Stimulated activated CD4-positive, alpha-beta T cell treated with anti-CD3 and anti-CD28 coated beads, Interleukin-12 subunit alpha, Interleukin-12 subunit beta, amount 100 ng/mL, for 4 hours (primary cell): Measurements from ENCODE around the gene TMEM9.

Source experiments
- DNase-seq: peaks from one replicate; pipeline ENCODE4 v3.0.0-alpha.2; 2020

TMEM9 gene

DNA sequence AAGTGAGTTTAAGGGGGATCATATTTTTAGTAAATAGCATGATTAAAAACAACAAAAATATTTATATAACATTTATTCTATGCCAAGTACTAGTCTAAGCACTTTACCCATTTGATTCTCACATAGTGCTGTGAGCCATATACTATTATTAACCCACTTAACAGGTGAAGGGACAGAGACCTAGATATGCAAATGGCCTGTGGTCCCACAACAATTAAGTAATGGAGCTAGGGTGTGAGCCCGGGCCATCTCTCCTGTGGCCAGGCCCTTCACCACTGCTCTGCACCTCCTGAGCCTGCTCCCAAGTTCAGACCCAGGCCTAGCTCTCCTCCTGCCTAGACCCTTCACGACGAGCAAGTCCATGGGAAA, 27.8 kb downstream of the TMEM9 start:
- DNase-seq: no peak

DNA sequence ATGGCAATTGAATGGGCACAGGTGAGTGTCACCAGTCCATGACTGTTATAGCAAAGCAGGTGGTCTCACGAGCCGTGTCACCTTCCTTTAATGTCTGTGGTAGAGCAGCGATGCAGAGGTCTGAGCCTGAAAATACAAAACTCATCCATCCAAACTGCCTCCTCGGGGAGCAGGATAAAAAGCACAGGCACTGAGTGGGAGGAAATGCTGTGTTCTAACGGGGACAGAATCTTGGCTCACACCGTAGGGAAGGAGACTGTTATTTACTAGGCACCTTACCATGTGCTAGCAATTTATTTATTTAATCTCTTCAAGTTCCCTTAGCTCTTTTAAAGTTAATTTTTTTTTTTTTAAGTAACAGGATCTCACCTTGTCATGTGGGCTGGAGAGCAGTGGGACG, 28.5 kb downstream of the TMEM9 start:
- no peak for DNase-seq

DNA sequence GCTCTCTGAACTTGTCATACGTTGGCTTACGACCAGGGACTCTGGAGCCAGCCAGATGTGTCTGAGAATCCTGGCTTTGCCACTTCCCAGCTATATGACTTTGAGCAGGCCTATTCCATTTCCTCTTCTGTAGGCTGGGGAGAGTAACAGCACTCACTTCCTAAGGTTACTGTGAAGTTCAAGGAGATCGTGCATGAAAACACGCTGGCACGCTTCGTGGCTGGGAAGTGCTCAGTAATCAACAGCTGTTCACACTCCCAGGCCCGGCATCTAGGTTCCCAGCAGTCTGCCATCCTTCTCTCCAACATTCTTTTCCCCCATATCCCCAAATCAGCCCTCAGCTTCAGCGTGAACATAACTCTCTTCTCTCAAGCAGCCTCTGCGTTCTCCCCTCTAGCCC, 29.3 kb downstream of the TMEM9 start:
- DNase-seq: no peak

DNA sequence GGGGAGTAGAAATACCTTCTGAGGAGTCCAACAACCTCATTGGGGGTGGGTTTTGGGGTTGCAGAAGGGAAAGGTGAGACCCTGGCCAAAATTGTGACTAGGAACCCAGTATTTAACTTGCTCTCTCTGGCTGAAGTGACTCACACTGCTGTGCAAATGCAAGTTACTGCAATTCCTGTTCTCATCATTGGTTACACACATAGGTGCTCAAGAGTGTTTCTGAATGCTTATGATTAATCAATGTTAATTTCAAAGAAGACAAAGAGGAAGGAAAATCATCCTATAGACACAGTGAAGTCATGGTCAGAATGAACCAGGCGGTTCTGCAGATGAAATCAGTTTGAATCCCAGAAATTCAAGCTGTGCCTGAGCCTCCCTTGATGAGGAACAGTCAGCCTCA, 30.4 kb downstream of the TMEM9 start:
- DNase-seq: no peak

DNA sequence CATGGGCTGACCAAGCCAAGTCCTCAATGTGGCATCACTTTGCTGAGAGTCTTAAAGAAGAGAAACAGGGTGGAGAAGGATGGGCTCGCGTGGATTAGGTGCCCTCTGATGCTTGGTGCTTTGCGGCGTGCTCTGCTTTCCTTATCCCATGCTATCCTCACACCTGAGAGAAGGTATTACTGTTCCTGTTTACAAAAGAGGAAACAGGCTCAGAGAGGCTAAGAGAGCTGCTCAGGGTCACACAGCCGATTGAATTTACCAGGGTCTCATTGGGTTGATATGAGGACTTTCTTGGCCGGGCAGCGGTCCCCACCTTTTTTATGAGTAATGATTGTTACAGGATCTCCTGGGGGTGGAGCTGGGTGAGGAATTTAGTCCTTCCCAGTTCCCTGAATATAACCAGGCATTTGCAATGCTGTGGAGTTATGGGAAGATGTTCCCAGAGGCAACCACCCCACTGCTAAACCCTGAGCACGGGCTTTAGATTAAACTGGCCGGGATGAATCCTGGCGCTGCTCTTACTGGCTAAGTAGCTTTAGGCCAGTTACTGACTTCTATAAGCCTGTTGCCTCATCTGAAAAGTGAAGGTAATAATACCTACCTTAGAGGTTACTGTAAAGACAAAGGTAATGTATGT, 31.8 kb downstream of the TMEM9 start:
- DNase-seq: no peak

DNA sequence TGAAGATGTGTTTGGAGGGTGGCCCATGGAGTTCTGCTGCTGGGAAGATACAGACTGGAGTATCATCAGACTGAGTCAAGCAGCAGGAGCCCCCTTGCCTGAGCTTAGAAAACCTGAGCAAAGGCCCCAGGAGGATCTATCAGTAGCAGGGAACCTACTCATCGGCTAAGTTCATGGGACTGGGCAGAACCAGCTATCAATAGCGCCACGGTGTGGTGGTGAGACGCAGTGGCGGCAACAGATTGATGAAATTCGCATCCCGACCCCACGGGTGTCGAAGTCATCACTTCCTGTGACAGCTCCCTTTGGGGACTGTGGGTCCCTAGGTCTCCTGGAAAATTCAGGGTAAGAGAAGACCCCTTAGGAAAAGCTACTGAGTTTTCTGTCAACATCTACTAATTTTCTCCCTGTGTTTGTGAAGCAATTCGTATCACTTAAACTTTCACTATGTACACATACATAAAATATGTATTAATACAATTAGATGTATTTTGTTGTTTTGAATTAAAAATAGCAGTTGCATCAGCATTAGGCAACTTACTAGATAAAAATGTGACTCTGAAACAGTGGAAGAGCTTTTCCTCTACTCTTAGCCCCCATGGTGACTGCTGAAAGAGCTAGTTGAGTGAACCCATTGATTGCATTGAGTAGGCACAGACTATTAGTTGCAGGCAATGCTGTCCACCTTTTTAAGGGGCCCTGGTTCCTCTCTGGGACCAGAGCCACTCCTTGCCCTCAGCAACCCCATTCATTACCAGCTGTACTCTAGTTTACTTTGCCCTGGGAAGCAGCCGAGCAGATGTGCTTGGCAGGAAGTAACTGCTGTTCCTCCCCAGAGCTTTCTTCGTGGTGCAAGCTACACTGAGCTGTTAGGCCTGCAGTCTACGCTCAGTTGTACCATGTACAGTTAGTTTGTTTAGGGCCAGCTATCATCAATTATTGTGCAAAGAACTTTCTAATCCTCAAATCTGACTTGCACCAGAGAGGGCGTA, 34.8 kb downstream of the TMEM9 start:
- DNase-seq: peak; percentile 32

DNA sequence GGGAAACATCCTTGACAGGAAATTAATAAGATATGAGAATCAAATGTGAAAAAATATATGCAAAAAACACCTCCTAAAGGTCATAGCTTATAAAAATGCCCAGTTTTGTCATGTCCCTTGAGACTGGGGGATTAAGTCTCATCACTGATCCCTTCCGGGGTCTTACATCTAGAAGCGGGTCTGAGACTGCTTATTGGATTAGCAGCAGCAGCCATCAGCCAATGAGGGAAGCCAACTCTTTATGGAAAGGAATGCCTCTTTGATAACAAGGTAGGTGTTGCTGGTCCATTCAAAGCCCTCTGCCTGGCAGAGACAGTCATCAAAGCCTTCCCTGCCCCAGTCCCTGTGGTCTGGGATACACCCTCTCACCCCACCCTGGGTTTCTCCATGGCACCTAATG, 38.2 kb downstream of the TMEM9 start:
- DNase-seq: no peak

DNA sequence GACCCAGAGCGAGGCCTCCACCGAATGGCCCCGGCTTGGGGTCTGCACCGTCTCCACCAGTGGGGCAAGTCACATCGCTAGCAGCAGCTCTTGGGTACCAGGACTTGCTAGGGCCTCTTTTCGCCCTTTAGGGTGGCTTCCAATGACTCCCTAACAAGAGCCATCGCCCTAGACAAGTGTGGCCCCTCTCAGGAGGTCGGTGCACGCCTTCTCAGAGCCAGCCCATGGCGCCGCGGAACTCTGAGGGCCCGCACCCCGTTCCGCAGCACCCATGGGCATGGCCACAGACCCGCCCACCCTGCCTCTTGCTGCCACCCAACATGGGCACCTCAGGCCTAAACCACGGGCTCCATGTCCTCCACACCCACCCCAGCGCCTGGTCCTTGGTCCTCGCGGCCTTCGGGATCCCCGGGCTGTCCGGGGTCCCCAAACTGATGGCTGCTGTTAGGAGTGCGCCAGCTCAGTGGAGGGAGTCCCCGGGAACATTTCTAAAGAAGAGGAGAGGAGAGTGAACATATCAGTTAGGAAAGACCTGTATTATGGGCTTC, 38.8 kb downstream of the TMEM9 start:
- no peak for DNase-seq

DNA sequence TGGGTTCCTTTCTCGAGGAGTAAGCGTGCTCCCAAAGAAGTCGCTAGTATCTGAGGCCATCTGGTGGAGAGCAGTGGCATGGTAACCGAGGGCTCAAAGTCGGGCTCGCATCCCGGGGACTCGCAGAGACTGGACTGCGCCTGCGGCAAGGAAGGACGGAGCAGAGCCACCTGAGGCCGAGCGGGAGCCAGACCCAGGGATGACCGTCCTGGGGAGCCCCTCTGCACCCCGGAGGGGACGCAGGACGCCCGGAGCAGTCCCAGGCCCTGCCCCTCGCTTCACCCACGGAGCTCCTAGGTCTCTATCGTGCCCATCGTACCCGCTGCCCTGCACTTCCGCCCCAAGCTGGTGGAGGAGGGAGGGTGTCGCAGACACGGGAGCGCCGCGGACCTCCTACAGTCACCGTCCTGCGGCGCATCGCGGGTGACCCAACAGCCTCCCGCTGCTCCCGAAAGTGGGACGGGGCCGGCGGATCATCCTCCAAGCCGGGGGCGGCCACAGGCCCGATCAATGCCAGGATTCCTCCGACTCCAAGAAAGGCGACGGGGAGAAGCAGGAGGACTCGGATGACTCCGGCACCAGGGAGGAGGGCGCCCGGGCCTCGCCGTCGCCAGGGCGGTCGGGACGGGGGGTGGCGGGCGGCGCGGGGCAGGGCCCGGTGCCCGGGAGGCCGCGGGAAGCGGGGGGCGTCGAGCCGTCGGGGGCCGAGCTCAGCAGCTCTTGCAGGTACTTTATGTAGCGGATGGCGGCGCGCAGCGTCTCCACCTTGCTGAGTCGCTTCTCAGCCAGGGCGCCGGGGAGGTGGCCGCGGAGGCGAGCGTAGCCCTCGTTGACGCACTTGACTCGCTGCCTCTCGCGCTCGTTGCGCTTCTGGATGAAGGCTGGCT, 39.8 kb downstream of the TMEM9 start:
- peak; percentile 65 for DNase-seq

DNA sequence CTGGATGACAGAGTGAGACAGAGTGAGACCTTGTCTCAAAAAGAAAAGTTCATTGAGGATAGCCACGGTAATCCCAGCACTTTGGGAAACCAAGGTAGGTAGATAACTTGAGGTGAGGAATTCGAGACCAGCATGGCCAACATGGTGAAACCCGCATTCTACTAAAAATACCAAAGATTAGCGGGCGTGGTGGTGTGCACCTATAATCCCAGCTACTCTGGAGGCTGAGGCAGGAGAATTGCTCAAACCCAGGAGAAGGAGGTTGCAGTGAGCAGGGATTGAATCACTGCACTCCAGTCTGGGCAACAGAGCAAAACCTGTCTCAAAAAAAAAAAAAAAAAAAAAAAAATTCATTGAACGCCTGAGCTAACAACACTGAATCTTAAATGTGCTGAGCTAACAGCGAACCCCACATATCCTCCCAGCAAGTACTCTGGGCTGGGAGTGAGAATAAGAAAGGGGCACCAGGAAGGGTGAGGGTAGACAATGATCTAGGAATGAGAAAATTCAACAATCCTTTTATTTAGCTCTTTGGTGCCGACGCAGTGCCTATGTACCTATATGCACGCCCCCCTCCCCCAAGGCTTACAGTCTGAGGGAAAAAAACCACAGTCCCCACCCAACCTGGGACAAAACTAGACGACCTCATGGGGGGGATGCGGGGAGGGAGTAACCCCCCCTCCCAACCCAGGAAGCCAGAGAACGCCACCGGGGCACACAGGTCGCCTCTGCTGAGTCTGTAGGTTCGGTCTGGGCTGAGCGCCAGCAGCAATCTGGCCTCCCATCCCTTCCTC, 40.6 kb downstream of the TMEM9 start:
- no peak for DNase-seq

DNA sequence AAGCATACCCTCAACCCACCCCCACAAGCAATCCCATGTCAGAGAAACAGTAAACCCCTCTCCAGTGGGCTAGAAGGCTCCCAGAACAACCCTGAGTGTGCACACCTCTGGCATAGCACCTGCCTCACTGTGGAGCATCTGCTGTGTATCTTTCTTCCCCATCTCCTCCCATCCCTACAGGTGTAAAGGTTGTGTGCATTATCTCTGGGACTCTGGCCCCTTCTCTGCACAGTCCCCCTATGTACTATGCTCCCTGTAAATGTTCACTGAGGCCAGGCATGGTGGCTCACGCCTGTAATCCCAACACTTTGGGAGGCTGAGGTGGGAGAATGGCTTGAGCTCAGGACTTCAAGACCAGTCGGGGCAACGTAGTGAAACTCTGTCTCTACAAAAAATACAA, 41.3 kb downstream of the TMEM9 start:
- DNase-seq: no peak

DNA sequence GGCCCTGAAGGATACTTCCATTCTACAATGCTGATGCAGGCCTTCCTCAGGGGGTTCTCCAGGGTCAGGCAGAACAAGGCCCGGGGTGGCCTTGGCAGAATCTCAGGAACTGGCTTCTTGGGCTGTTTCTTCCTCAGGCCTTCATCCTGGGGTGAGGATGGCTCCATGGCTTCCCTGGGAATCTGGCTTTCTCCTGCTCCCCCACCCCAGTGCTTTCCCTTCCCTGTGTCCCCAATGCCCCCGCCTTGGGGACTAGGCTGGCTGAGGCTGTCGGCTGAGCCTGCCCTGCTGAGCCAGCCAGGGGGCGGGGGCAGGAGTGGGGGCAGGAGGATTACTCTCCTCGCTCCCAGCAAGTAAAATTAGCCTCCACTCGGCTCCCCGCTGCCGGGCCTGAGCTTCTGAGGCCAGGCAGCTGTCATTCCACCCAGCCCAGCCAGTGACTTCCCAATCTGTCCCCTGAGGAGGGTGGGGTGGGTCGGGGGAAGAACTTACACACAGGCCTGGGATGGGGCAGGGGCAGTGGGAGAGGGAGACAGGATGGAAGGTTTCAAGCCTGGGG, 42.0 kb downstream of the TMEM9 start, which contains the start of gene CACNA1S:
Gene CACNA1S (minus strand): TSS at position 254 of the 559 bp plus-strand sequence. CDS start 87 bp downstream, at position 167.
- no peak for DNase-seq

DNA sequence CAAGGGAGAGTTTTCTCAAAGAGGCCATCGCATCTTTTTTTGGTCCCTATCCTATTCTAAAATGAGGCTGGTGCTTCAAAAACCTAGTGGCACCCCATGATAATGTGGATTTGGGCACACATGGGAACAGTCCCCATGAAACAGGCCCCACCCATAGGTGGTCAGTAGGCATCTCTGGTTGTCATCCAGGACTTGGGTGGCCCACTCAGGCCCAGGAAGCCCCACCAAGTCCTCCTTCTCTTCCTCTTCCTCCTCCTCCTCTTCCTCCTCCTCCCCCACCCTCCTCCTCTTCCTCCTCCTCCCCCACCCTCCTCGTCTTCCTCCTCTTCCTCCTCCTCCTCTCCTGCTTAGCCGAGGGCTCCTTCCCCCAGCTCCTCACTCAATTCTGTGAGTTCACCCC, 42.6 kb downstream of the TMEM9 start:
- DNase-seq: no peak

DNA sequence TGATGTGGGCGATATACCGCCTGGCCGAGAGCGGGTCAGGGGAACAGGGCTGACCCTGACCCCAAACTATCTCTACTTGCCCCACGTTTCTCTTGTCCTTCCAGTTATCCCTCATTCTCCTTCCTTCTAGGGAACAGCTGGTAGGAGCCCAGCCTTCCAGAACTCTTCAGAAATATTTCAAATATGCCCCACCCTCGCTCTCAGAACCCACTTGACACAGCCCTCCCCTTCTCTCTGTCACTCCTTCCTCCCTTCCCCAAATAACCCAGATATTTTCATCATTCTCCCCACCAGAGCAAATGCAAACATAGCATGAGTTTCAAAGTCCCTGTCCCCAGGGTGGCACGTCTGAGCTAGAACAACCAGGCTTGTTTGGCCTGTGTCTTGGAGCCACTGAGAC, 43.1 kb downstream of the TMEM9 start:
- DNase-seq: no peak

DNA sequence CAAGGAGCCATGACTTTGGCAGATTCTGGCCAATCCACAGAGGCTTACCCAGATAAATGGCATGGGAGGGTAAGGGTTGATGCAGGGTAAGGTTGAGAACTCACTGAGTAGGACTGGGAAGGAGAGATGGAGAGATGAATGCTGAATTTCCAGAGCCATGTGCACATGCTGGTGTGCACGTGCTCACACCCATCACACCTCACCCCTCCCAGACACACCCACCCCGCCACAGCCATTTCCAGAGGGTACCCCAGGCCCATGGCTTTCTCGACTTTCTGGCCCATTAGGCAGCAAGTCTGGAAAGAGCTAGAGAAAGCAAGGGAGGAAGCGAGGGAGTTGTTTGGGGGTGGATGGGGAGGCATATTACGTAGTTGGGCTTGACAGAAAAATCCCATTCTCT, 43.7 kb downstream of the TMEM9 start:
- DNase-seq: no peak

DNA sequence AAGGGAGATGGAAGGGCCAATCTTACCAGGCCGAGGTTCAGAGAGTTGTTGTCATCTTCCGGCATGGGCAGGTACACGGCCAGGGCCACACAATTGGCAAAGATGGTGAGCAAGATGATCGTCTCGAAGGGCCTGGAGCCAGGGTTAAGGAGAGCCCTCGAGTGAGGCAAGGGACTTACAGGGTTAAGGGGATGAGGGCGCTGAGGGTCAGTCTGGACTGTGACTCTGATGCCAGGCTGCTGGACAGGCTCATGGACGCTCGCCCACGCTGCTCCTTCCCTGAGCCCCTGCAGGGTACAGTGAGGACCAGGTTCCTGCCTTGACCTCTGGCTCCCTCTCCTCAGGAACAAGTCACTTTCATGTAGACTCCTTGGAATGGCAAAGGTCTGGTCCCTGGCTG, 44.1 kb downstream of the TMEM9 start:
- no peak for DNase-seq

DNA sequence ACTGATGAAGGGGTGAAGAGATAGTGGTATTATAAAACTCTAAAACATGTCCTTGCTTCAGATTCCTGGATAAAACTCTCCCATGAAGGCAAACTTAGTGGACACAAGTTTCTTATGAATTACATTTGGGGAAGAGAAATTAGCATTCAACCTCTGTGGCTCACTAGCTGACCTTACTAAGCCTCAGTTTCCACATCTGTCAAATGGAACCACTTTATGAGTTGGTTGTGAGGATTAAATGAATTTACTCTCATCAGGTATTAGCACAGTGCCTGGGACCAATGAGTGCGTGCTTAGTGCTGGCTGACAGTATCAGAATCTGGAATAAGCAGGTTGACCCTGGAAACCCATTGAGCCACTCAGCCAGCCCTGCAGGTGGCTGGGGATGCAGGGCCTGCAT, 44.6 kb downstream of the TMEM9 start:
- DNase-seq: no peak

DNA sequence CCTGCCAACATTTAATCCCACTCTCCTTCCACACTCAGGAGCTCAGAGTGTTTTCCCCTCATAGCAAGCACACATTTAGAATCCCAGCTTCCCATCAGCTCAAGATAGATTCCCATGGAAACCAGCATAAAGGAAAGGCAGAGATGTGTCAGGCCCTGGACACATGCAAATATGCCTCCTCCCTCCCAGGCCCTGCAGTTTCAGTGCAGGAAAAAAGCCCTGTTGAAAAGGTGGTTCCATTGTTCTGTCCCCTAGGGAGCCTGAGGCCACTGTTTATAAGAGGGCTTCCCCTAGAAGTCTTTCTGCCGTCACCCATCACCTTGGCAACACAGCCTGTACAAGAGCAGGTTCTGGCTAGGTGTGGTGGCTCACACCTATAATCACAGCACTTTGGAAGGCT, 45.7 kb downstream of the TMEM9 start:
- DNase-seq: no peak

DNA sequence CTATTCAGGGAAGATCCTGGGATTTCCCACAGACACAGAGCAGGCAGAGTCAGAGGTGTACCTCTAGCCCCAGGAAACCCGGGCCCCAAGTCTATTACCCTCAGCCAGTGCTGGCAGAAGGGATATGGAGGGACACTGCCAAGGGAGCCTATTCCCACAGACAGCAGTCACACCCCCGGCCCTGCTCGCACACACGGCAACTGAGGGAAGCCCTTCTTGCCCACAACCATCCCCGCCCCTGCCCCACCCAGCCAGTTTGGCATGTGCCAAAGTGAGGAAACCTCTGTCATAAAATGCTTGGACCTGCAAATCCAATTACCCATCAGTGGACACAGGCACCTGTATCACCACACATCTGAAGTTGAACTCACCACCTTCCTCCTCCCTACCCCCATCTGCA, 48.6 kb downstream of the TMEM9 start:
- no peak for DNase-seq

DNA sequence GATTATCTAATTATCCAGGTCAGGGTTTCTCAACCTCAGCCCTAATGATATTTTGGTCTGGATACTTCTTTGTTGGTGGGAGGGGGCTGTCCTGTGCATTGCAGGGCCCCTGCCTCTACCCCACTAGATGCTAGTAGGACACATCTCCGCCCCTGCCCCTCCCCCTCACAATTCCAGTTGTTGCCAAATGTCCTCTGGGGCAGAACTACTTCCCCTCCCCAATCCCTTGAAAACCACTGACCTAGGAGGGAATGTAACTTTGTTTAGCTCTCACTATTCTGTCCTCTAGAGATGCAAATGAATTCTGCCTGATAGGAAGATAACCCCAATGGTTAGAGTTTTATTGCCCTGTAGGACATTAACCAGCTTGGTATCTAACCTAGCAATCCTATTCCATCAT, 50.1 kb downstream of the TMEM9 start:
- DNase-seq: no peak

DNA sequence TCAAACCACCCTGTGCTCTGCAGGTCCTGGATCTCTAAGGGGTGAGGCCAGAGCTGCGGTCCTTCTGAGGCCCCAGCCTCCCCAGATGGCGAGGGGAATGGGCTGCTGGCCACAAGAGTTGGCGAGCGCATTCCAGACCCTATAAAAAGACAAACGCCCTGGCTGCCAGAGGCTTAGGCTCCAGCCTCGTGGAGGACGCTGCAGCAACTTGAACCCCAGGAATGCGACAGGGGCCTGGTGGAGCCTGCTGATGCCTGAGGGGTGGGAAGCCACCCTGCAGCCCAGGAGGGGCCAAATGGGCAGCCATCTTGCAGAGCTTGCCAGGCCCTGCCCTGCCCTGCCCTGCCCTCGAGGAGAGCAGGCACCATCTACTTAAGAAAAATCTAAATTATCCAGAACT, 50.6 kb downstream of the TMEM9 start:
- DNase-seq: no peak
